GM12801 (cell line): Measurements from ENCODE around the gene NHLRC4.

ENCODE experiments used
- TF ChIP-seq, protein P1 (sequence below): IDR thresholded peaks from one replicate; pipeline ENCODE4 v1.5.1; 2011; ENCODE audit warnings: control low read depth; ENCODE audit not compliant: insufficient read length; ENCODE audit errors: extremely low read depth

NHLRC4 gene

DNA sequence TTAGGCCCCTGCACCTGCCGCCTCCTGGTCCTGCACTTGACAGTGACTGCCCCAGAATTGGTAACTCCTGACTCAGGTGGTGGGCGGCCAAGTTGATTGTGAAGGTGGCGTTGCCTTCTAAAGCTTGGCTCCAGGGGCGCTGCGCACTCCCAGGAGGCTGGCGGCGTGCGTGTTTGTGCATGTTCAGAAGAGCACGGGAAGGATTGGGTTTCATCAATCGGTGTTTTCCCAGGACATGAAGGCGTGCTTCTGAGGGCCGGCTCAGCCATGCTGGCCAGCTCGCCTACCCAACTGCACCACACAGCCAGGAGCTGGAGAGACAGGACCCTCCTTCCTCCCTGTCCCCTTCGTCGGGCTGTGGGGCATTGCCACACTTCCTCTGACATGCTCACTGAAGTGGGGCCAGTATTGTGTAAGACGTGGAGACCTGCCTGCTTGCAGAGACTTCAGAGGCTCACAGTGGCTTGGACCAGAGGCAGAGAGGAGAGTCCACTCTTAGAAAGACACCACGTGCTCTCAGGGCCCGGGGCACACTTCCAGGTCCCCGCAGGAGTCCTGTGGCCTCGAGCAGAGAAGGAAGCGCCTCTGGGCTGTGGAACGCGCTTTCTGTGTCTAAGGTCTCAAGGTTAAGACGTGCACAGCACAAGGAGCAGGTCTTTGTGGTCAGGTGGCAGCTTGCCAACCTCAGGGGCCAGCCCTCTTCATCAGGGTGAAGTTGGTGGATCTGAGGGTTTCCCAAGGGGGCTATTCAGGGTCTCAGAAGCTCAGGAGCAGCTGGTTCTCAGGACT is 25.9 kb downstream of the NHLRC4 start:
- TF ChIP-seq, protein P1, sequence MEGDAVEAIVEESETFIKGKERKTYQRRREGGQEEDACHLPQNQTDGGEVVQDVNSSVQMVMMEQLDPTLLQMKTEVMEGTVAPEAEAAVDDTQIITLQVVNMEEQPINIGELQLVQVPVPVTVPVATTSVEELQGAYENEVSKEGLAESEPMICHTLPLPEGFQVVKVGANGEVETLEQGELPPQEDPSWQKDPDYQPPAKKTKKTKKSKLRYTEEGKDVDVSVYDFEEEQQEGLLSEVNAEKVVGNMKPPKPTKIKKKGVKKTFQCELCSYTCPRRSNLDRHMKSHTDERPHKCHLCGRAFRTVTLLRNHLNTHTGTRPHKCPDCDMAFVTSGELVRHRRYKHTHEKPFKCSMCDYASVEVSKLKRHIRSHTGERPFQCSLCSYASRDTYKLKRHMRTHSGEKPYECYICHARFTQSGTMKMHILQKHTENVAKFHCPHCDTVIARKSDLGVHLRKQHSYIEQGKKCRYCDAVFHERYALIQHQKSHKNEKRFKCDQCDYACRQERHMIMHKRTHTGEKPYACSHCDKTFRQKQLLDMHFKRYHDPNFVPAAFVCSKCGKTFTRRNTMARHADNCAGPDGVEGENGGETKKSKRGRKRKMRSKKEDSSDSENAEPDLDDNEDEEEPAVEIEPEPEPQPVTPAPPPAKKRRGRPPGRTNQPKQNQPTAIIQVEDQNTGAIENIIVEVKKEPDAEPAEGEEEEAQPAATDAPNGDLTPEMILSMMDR: no peak

GRCh38 chr16:593406-593805 is 26.6 kb downstream of the NHLRC4 start:
- TF ChIP-seq, protein P1: no peak

- TF ChIP-seq, protein P1: no peak
These were observed 27.0 kb downstream of the NHLRC4 start for GRCh38 chr16:593807-594206.

- TF ChIP-seq, protein P1: no peak
These were observed 28.3 kb downstream of the NHLRC4 start for GRCh38 chr16:595094-595528.

DNA sequence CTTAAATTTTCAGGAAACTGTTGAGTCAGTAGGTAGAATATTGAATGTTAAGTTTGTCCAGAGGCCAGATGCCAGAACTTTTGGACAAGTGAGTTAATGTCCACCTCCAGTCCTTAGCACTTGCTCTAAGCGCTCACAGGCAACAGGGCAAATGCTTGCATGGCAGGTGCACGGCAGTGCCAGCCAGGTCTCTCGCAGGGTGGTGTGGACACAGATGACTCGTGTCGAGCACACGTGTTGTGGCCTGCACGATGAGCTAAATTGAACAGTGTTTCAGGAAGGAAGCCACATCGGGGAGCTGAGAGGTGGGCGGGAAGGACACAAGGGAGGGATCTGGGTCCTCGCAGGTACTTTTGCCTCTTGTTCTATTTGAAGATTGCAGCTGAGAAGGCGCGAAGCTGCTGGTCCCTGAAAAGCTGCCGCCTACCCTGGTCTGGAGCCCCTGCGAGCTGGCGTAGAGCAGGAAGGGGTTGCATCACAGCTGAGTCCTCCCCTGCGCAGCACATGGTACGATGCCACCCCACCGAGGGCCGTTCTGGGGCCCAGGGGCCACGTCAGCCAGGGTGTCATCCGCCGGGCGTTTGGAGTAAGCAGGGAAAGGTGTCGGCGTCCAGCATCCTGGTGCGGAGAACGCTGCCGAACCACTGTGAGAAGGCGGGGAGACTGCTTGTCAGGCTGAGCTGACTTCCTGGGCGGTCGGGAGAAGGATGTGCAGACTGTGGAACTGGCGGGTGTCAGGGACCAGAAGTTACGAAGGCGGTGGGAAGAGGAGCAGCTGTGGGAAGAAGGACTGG is 29.3 kb downstream of the NHLRC4 start:
- TF ChIP-seq, protein P1: no peak

- TF ChIP-seq, protein P1: no peak
These were observed 29.9 kb downstream of the NHLRC4 start for GRCh38 chr16:596736-597060.

DNA sequence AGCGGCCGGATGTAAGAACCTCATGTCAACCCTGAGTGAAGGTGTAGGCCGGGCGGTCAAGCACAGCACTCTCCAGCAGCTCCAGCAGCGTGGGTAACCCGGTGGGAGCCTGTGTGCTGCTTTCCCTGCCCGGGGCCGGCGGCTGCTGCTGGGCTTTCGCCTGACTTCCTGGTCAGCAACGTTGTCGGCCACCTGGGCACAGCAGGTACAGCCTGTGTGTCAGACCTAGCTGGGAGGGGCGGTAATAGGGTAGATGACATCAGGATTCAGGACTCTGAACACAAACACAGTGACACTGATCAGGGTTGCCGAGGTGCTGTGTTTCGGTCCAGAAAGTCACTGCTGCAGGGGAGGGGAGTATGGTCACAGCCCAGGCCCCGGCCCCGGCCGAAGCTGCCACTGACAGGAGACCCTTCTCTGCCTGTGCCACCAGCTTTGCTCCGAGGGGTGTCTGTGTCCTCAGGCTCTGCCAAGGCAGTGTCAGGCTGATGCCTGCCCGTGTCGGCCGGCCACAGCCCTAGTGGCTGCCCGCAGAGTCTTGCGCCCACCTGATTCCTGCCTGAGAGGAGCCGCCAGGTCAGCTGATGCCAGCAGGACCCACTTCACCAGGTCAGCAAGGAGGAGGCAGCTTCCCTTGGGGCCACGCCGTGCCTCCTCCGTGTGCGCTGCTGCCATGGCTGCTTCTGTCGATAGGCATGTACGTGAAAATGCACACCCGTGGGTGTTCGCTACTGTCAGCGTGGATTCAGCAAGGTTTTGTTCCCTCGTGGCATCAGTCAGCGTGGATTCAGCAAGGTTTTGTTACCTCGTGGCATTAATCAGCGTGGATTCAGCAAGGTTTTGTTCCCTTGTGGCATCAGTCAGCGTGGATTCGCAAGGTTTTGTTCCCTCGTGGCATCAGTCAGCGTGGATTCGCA is 32.3 kb downstream of the NHLRC4 start:
- TF ChIP-seq, protein P1: no peak
